H1 (cell line): ENCODE measurements around the gene REPIN1. TPM values are rescaled to one million over a fixed set of nuclear protein-coding genes. Genes with fewer than 3 reads are reported as not detected.

Source experiments
- CTCF ChIA-PET: fragments of 300-600 bp; sonication (Branson Sonifier 250); formaldehyde crosslinking; loops from one replicate; lab custom pipeline; 2021; ENCODE audit not compliant: partially characterized antibody; lab: Charles Lee
- POLR2A ChIA-PET: fragments of 300-600 bp; sonication (Branson Sonifier 250); formaldehyde crosslinking; loops from one replicate; lab custom pipeline; 2021; ENCODE audit warnings: inconsistent platforms; ENCODE audit not compliant: partially characterized antibody; lab: Charles Lee
- DNase-seq, 2 experiments: peaks; one replicate each; pipeline versions ENCODE4 v3.0.0 to v3.0.0-alpha.2; 2010 to 2022; ENCODE audit warnings: low spot score in 2 of 2, low read depth in 1 of 2, mixed read lengths in 1 of 2
- FAIRE-seq: peaks from 2 replicates; lab custom pipeline; 2011; peaks lifted over from hg19 to GRCh38; lab: Jason Lieb, UNC
- H2AFZ ChIP-seq: 2 replicates; pipeline ENCODE4 v1.8.1; 2012; ENCODE audit warnings: low read length, inconsistent platforms
- H2AK5ac ChIP-seq: 2 replicates; pipeline ENCODE4 v1.6.1; 2013; ENCODE audit warnings: low read depth, low read length
- H2BK120ac ChIP-seq: replicated peaks from 2 replicates; pipeline ENCODE3; 2013; ENCODE audit warnings: low read depth, low read length, inconsistent platforms
- H2BK12ac ChIP-seq: 2 replicates; pipeline ENCODE4 v1.6.1; 2013; ENCODE audit warnings: low read depth, low read length
- H2BK15ac ChIP-seq: 2 replicates; pipeline ENCODE4 v1.6.1; 2013; ENCODE audit warnings: low read length
- H2BK20ac ChIP-seq: 2 replicates; pipeline ENCODE4 v1.6.1; 2013; ENCODE audit warnings: low read length
- H2BK5ac ChIP-seq: 2 replicates; pipeline ENCODE4 v1.6.1; 2013; ENCODE audit warnings: low read depth, low read length
- H3K14ac ChIP-seq: 2 replicates; pipeline ENCODE4 v1.6.1; 2013; ENCODE audit warnings: inconsistent platforms; ENCODE audit not compliant: insufficient read length
- H3K18ac ChIP-seq: 2 replicates; pipeline ENCODE4 v1.6.1; 2013; ENCODE audit warnings: low read length; ENCODE audit errors: extremely low read depth
- H3K23ac ChIP-seq: 2 replicates; pipeline ENCODE4 v1.6.1; 2013; ENCODE audit warnings: inconsistent platforms; ENCODE audit not compliant: insufficient read length
- H3K23me2 ChIP-seq: 2 replicates; pipeline ENCODE4 v1.6.1; 2013; ENCODE audit warnings: low read depth, low read length
- H3K27ac ChIP-seq: 2 replicates; pipeline ENCODE4 v1.6.1; 2011; ENCODE audit warnings: low read depth, low read length, inconsistent platforms
- H3K27me3 ChIP-seq, 4 experiments: replicated peaks in 1 of 4; 1 replicate in 1 of 4; 2 replicates in 3 of 4; pipeline versions ENCODE4 v1.6.1 to v1.8.1; 2011 to 2013; ENCODE audit warnings: low read length in 3 of 4, mild to moderate bottlenecking in 3 of 4, inconsistent platforms in 2 of 4, mixed read lengths in 2 of 4, moderate library complexity in 1 of 4; ENCODE audit not compliant: control insufficient read depth in 3 of 4, insufficient read depth in 3 of 4; ENCODE audit errors: extremely low read depth in 1 of 4
- H3K36me3 ChIP-seq, 4 experiments: 2 replicates each; pipeline versions ENCODE4 v1.6.1 to v1.8.1; 2011 to 2013; ENCODE audit warnings: mild to moderate bottlenecking in 4 of 4, low read length in 3 of 4, moderate library complexity in 2 of 4, control low read depth in 1 of 4, inconsistent platforms in 1 of 4; ENCODE audit not compliant: insufficient read depth in 4 of 4, control insufficient read depth in 2 of 4
- H3K4ac ChIP-seq: replicated peaks from 2 replicates; pipeline ENCODE3; 2013; ENCODE audit warnings: low read length, low read depth, mixed read lengths, inconsistent platforms; ENCODE audit not compliant: insufficient read length
- H3K4me1 ChIP-seq, 4 experiments: replicated peaks in 1 of 4; 1 replicate in 1 of 4; 2 replicates in 3 of 4; pipeline versions ENCODE4 v1.6.1 to v1.8.1; 2011 to 2013; ENCODE audit warnings: low read length in 3 of 4, inconsistent platforms in 2 of 4, mixed read lengths in 1 of 4; ENCODE audit not compliant: insufficient read depth in 4 of 4, control insufficient read depth in 3 of 4
- H3K4me2 ChIP-seq, 2 experiments: 2 replicates each; pipeline versions ENCODE4 v1.6.1 to v1.8.1; 2011 to 2013; ENCODE audit warnings: low read depth in 2 of 2, low read length in 2 of 2, control low read depth in 1 of 2, inconsistent platforms in 1 of 2, mild to moderate bottlenecking in 1 of 2; ENCODE audit not compliant: insufficient read depth in 1 of 2
- H3K4me3 ChIP-seq, 4 experiments: fragments of 200-600, 300-600 bp in 1 of 4; sonication (generic), shearing (Covaris generic), sonication (Bioruptor Twin) in 1 of 4; 2 replicates each; pipeline versions ENCODE4 v1.5.1 to v1.8.1; 2011 to 2016; ENCODE audit warnings: low read length in 4 of 4, low read depth in 3 of 4, control low read depth in 2 of 4, inconsistent platforms in 2 of 4, mild to moderate bottlenecking in 2 of 4, mixed read lengths in 1 of 4, moderate library complexity in 1 of 4; ENCODE audit not compliant: insufficient read depth in 2 of 4; ENCODE audit errors: extremely low read depth in 1 of 4
- H3K56ac ChIP-seq: replicated peaks from 2 replicates; pipeline ENCODE3; 2013; ENCODE audit warnings: low read depth, mild to moderate bottlenecking, mixed read lengths, low read length, inconsistent platforms; ENCODE audit not compliant: insufficient read length
- H3K79me1 ChIP-seq: 2 replicates; pipeline ENCODE4 v1.6.1; 2013; ENCODE audit warnings: low read depth, low read length, control low read depth
- H3K79me2 ChIP-seq, 2 experiments: 2 replicates each; pipeline versions ENCODE4 v1.6.1 to v1.8.1; 2012 to 2013; ENCODE audit warnings: low read length in 2 of 2, mild to moderate bottlenecking in 2 of 2, inconsistent platforms in 1 of 2; ENCODE audit not compliant: insufficient read depth in 2 of 2, control insufficient read depth in 1 of 2
- H3K9ac ChIP-seq, 4 experiments: replicated peaks in 1 of 4; 1 replicate in 1 of 4; 2 replicates in 3 of 4; pipeline versions ENCODE4 v1.6.1 to v1.8.1; 2011 to 2013; ENCODE audit warnings: low read depth in 3 of 4, low read length in 3 of 4, control low read depth in 2 of 4, mild to moderate bottlenecking in 2 of 4, moderate library complexity in 2 of 4, inconsistent platforms in 1 of 4; ENCODE audit errors: extremely low read depth in 1 of 4
- H3K9me3 ChIP-seq, 2 experiments: 2 replicates each; pipeline versions ENCODE4 v1.6.1 to v1.8.1; 2012 to 2013; ENCODE audit warnings: mild to moderate bottlenecking in 2 of 2, moderate library complexity in 2 of 2, control low read depth in 1 of 2, inconsistent platforms in 1 of 2, low read depth in 1 of 2, low read length in 1 of 2, mixed read lengths in 1 of 2; ENCODE audit not compliant: insufficient read depth in 2 of 2
- H4K20me1 ChIP-seq, 2 experiments: replicated peaks in 1 of 2; 2 replicates each; pipeline versions ENCODE3 to v1.8.1; 2011 to 2013; ENCODE audit warnings: inconsistent platforms in 2 of 2, low read length in 2 of 2, mild to moderate bottlenecking in 1 of 2; ENCODE audit not compliant: insufficient read depth in 2 of 2, control insufficient read depth in 1 of 2
- H4K5ac ChIP-seq: 2 replicates; pipeline ENCODE4 v1.6.1; 2013; ENCODE audit warnings: low read length, low read depth, mixed read lengths, inconsistent platforms; ENCODE audit not compliant: insufficient read length
- H4K8ac ChIP-seq: 2 replicates; pipeline ENCODE4 v1.8.0; 2013; ENCODE audit warnings: mild to moderate bottlenecking, moderate library complexity, low read length, inconsistent platforms; ENCODE audit not compliant: insufficient read depth; ENCODE audit errors: extremely low read depth
- H4K91ac ChIP-seq: replicated peaks from 2 replicates; pipeline ENCODE3; 2013; ENCODE audit warnings: low read length, mixed read lengths, inconsistent platforms; ENCODE audit not compliant: insufficient read length
- CREB1 ChIP-seq: IDR thresholded peaks from 2 replicates; pipeline ENCODE4 v1.6.1; 2012; ENCODE audit warnings: inconsistent platforms
- CTBP2 ChIP-seq: IDR thresholded peaks from 2 replicates; pipeline ENCODE4 v1.7.0; 2011; ENCODE audit warnings: borderline replicate concordance, mild to moderate bottlenecking, moderate library complexity, mixed read lengths, low read length; ENCODE audit not compliant: insufficient read depth, insufficient read length
- HDAC6 ChIP-seq: IDR thresholded peaks from one replicate; pipeline ENCODE4 v1.7.1; 2012; ENCODE audit warnings: low read depth, mild to moderate bottlenecking, inconsistent platforms, low read length, moderate library complexity
- KDM1A ChIP-seq: fragments of 200-600, 300-600 bp; sonication (generic); IDR thresholded peaks from 2 replicates; pipeline ENCODE4 v1.7.1; 2016; ENCODE audit warnings: mild to moderate bottlenecking, low read length, borderline replicate concordance
- MAFK ChIP-seq: IDR thresholded peaks from 2 replicates; pipeline ENCODE4 v1.6.1; 2012; ENCODE audit warnings: low read depth, mild to moderate bottlenecking, improper control_type of control experiment, low read length
- POU5F1 ChIP-seq: IDR thresholded peaks from 2 replicates; pipeline ENCODE4 v1.6.1; 2011; ENCODE audit warnings: low read depth, mild to moderate bottlenecking, low read length, moderate library complexity
- RFX5 ChIP-seq: IDR thresholded peaks from 2 replicates; pipeline ENCODE4 v1.6.1; 2011; ENCODE audit warnings: low read depth, low read length, improper control_type of control experiment, borderline replicate concordance
- RXRA ChIP-seq: IDR thresholded peaks from 2 replicates; pipeline ENCODE4 v1.6.1; 2011; ENCODE audit warnings: low read depth, mild to moderate bottlenecking, low read length, moderate library complexity; ENCODE audit not compliant: insufficient read depth
- SIN3A ChIP-seq, 2 experiments: IDR thresholded peaks in 1 of 2; conservative IDR thresholded peaks in 1 of 2; 2 replicates each; pipeline ENCODE4 v1.6.1; 2011 to 2012; ENCODE audit warnings: low read length in 2 of 2, improper control_type of control experiment in 1 of 2, low read depth in 1 of 2, mild to moderate bottlenecking in 1 of 2
- TBP ChIP-seq: IDR thresholded peaks from 2 replicates; pipeline ENCODE4 v1.6.1; 2011; ENCODE audit warnings: low read depth, low read length, improper control_type of control experiment
- WGBS, 2 experiments: shearing (Covaris generic) in 1 of 2; methylation state at CpG; one replicate each; pipeline versions ENCODE4 v1.1.6 to v1.1.7; 2013 to 2015; ENCODE audit warnings: low lambda C conversion rate in 2 of 2, mixed read lengths in 2 of 2, inconsistent platforms in 1 of 2, low coverage in 1 of 2, missing lambda C conversion rate in 1 of 2; ENCODE audit not compliant: insufficient replicate concordance in 2 of 2, insufficient coverage in 1 of 2, insufficient read length in 1 of 2; ENCODE audit errors: extremely low coverage in 1 of 2, missing lambda C conversion rate in 1 of 2; 5-methylcytosine and 5-hydroxymethylcytosine counted together
- polyA plus RNA-seq, 7 experiments: library from polyadenylated mRNA; depleted of rRNA in 3 of 7; stranded (reverse) in 5 of 7; unstranded in 2 of 7; fragments of >200 nt in 5 of 7; fragments of 200-250 nt in 2 of 7; gene quantifications; 1 replicate in 5 of 7; 2 replicates in 1 of 7; 4 replicates in 1 of 7; pipeline versions ENCODE4 v1.2.1 to v1.2.3, GENCODE V29; 2011 to 2013; ENCODE audit warnings: missing spikeins in 2 of 7, mixed read lengths in 2 of 7
- total RNA-seq: library from RNA; stranded (reverse); fragmentation: NEBNext Ultra II Directional; extraction: Animal tissue kit (Norgen Biotek cat#: 25700); gene quantifications from 2 replicates; pipeline ENCODE4 v1.2.1, GENCODE V29; 2021
- TF ChIP-seq, protein P1 (sequence below): IDR thresholded peaks from 2 replicates; pipeline ENCODE4 v1.6.1; 2011; ENCODE audit warnings: low read depth, mild to moderate bottlenecking, low read length; ENCODE audit not compliant: insufficient read depth

Gene REPIN1
- total and polyA plus RNA-seq, 2 of the 8 experiments (the other 6 are each of a cell fraction or from before 2014, with no cell fraction given): 98.6 to 125 TPM

DNA sequence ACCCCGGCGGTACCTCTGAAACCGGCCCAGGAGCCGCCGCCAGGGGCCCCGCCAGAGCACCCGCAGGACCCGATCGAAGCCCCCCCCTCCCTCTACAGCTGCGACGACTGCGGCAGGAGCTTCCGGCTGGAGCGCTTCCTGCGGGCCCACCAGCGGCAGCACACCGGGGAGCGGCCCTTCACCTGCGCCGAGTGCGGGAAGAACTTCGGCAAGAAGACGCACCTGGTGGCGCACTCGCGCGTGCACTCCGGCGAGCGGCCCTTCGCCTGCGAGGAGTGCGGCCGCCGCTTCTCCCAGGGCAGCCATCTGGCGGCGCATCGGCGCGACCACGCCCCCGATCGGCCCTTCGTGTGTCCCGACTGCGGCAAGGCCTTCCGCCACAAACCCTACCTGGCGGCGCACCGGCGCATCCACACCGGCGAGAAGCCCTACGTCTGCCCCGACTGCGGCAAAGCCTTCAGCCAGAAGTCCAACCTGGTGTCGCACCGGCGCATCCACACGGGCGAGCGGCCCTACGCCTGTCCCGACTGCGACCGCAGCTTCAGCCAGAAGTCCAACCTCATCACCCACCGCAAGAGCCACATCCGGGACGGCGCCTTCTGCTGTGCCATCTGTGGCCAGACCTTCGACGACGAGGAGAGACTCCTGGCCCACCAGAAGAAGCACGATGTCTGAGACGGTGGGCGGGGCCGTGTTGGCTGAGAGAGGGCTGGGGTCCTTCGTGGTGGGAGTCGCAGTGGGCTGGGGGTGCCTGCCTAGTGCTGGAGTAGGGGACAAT lies 3.8 kb downstream of the REPIN1 start:
- Histone ChIP-seq H3K23me2 (peaks cover 11% of the 10 kb centered on the region; the same call in 1 of the 2 replicates), H2BK120ac (no peak overlapping the region), H2BK15ac (no peak overlapping the region), H4K20me1 (peaks cover 2 to 15% of the 10 kb centered on the region in 2 experiments), H3K4me3 (no peak overlapping the region), H4K8ac (peak overlapping the region; percentile 17; the same call in 1 of the 2 replicates), H2BK20ac (no peak overlapping the region), H3K36me3 (peaks cover 16 to 49% (median 31%) of the 10 kb centered on the region in 4 experiments), H3K14ac (no peak overlapping the region), H2AFZ (no peak overlapping the region), H2BK12ac (peak overlapping the region; percentile 14; the same call in 1 of the 2 replicates), H2BK5ac (no peak overlapping the region), H4K91ac (no peak overlapping the region), H3K79me1 (peaks cover 18% of the 10 kb centered on the region), H3K27me3 (no peaks in the 10 kb centered on the region), H3K4me1 (peaks cover 4 to 33% (median 12%) of the 10 kb centered on the region in 4 experiments), H3K79me2 (peaks cover 7 to 54% of the 10 kb centered on the region in 2 experiments; a peak in 3 of 4 replicates), H3K4me2 (no peak overlapping the region), H4K5ac (no peak overlapping the region), H3K9ac (peak overlapping the region in 1 of 4 experiments; percentile 6; a peak in 2 of 7 replicates), H3K4ac (no peak overlapping the region), H3K27ac (peak overlapping the region; percentile 29; the same call in 1 of the 2 replicates), H2AK5ac (no peak overlapping the region; the same call in 1 of the 2 replicates), H3K18ac (no peak overlapping the region), H3K56ac (no peak overlapping the region), H3K23ac (no peak overlapping the region), H3K9me3 (no peaks in the 10 kb centered on the region)
- POLR2A ChIA-PET: interaction anchor here (1.2 to 8.6 kb wide), 12 partner anchors 5 to 40 kb away, joined by 3 to 230 read pairs (median 21); partner anchors contain the start of genes RARRES2 and REPIN1
- no peak for DNase-seq
- CTCF ChIA-PET: interaction anchor here (0.6 to 5.6 kb wide), 4 partner anchors 11 to 476 kb away, joined by 4 to 32 read pairs (median 6); no protein-coding TSS in a partner anchor
- no peak for FAIRE-seq
- 96% methylated on average over 59 of the region's 79 CpGs; no CpG with 5 or more reads in 1 of the 2 experiments for WGBS, 2 experiments
- TF ChIP-seq, protein P1, sequence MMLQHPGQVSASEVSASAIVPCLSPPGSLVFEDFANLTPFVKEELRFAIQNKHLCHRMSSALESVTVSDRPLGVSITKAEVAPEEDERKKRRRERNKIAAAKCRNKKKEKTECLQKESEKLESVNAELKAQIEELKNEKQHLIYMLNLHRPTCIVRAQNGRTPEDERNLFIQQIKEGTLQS: no peak
- TF ChIP-seq MAFK: no peak
- TF ChIP-seq POU5F1: no peak
- TF ChIP-seq KDM1A: no peak
- no peak for TF ChIP-seq HDAC6
- no peak for TF ChIP-seq RFX5
- no peak for TF ChIP-seq CREB1
- no peak for TF ChIP-seq RXRA
- no peak for TF ChIP-seq SIN3A (conservative IDR thresholded peaks at IDR 0.05 in 1 of 2, IDR thresholded peaks at IDR 0.05 in 1 of 2; ENCODE audit: low read depth in 1 of 2, low read length in 2 of 2)
- TF ChIP-seq CTBP2: no peak
- TF ChIP-seq TBP: no peak
